ENCODE data around the gene ALKBH8.

Gene ALKBH8

DNA sequence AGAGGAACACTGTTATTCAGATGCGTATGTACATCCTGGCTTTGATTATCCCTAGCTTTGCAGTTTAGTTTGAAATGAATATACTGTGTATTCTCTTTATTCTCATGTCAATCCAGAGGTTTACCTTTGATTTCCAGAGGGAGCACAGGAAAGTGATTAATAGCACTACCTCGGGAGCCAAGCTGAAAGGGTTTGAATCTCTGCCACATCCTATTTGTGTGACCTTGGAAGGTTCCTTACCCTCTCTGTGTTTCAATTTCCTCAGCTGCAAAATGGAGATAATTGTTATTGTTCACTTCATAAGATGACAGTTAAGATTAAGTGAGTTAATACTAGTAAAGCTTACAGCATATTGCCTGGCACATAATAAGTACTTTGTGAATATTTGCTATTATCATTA, 43.3 kb upstream of the ALKBH8 start:
- no peak overlapping the region for H3K9ac ChIP-seq (ENCODE audit: low read length)
- no peak overlapping the region for H3K27ac ChIP-seq (ENCODE audit: low read length)
- no peaks in the 10 kb centered on the region for H3K9me3 ChIP-seq (ENCODE audit: insufficient read depth, low read length)
- H4K20me1 ChIP-seq (ENCODE audit: insufficient read depth, low read length): no peaks in the 10 kb centered on the region
- H3K27me3 ChIP-seq (ENCODE audit: low read depth, low read length): no peaks in the 10 kb centered on the region
- H2AFZ ChIP-seq (ENCODE audit: low read depth, low read length): no peak overlapping the region
- H3K4me3 ChIP-seq (ENCODE audit: low read length): no peak overlapping the region
- H3K4me1 ChIP-seq (ENCODE audit: low read length): no peaks in the 10 kb centered on the region
- no peaks in the 10 kb centered on the region for H3K36me3 ChIP-seq (replicated peaks; ENCODE audit: low read depth, low read length)
- no peaks in the 10 kb centered on the region for H3K79me2 ChIP-seq (ENCODE audit: low read length)
- TF ChIP-seq CTCF (IDR thresholded peaks at IDR 0.05; ENCODE audit: low read depth, low read length) (no peak), EZH2phosphoT487 (IDR thresholded peaks at IDR 0.05; ENCODE audit: low read depth) (no peak)
- no peak overlapping the region for H3K4me2 ChIP-seq (ENCODE audit: low read length)

DNA sequence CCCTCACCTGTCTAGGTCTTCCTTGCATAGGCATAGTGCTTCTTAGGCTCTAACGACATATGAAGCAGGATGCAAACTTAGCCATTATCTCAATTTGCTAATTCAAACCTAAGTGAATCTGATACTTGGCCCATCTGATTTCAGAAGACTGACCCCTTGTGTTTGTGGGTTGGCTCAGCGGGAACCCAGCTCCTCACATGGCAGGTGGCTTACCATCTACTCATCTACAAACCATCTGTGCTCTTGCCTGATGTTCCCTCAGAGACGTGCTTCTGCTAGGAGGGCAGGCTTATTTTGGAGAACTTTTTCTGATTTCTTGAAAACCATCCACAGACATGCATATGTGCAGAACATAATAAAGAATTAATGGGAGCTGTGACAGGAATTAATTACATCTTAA, 40.6 kb upstream of the ALKBH8 start:
- Histone ChIP-seq H3K9ac (ENCODE audit: low read length) (no peak overlapping the region), H4K20me1 (ENCODE audit: insufficient read depth, low read length) (no peaks in the 10 kb centered on the region), H3K79me2 (ENCODE audit: low read length) (no peaks in the 10 kb centered on the region), H3K4me3 (ENCODE audit: low read length) (no peak overlapping the region), H3K27ac (ENCODE audit: low read length) (no peak overlapping the region), H3K4me1 (ENCODE audit: low read length) (no peaks in the 10 kb centered on the region), H3K36me3 (replicated peaks; ENCODE audit: low read depth, low read length) (no peaks in the 10 kb centered on the region), H3K9me3 (ENCODE audit: insufficient read depth, low read length) (no peaks in the 10 kb centered on the region), H3K4me2 (ENCODE audit: low read length) (no peak overlapping the region), H2AFZ (ENCODE audit: low read depth, low read length) (no peak overlapping the region), H3K27me3 (ENCODE audit: low read depth, low read length) (no peaks in the 10 kb centered on the region)
- no peak for TF ChIP-seq EZH2phosphoT487 (IDR thresholded peaks at IDR 0.05; ENCODE audit: low read depth)
- TF ChIP-seq CTCF (IDR thresholded peaks at IDR 0.05; ENCODE audit: low read depth, low read length): peak; percentile 16

DNA sequence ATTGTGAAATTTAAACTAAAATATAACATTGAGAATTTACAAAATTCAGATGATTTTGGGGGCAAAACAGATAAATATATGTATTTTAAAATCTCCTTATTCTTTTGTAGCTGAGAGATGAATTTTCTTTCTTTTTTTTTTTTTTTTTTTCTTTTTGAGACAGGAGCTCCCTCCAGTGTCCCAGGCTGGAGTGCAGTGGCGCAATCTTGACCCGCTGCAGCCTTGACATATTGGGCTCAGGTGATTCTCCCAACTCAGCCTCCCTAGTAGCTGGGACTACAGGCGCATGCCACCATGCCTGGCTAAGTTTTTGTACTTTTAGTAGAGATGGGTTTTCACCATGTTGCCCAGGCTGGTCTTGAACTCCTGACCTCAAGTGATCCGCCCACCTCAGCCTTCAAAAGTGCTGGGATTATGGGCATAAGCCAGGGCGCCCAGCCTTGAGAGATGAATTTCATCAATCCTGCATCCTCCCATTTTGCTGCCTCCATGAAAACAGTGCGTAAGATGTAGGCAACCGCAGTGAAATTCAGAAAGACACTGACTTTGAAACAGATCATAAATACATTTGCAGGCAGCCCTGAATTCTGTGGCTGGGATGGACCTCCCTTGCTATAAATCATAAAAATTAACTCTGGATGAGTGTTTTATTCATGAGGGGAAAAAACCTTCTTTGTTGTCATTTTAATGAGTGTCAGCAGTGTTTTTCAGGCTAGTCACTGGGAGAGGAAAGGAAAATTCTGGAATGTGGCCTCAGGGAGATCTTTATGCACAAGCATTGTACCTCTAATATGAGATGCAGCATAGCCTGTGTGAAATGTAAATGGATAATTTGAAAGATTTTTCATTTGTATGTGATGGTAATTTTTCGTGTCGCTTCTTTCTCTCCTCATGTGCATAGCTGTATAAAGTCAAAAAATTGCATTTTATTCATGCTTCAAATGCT, 39.8 kb upstream of the ALKBH8 start:
- no peaks in the 10 kb centered on the region for H4K20me1 ChIP-seq (ENCODE audit: insufficient read depth, low read length)

More for the DNA sequence above, 39.8 kb upstream of the ALKBH8 start:
- Histone ChIP-seq H3K27me3 (ENCODE audit: low read depth, low read length) (no peaks in the 10 kb centered on the region), H3K27ac (ENCODE audit: low read length) (no peak overlapping the region), H3K36me3 (replicated peaks; ENCODE audit: low read depth, low read length) (no peaks in the 10 kb centered on the region), H3K9ac (ENCODE audit: low read length) (no peak overlapping the region), H3K4me1 (ENCODE audit: low read length) (no peaks in the 10 kb centered on the region), H2AFZ (ENCODE audit: low read depth, low read length) (no peak overlapping the region), H3K4me3 (ENCODE audit: low read length) (no peak overlapping the region), H3K79me2 (ENCODE audit: low read length) (no peaks in the 10 kb centered on the region), H3K9me3 (ENCODE audit: insufficient read depth, low read length) (no peaks in the 10 kb centered on the region), H3K4me2 (ENCODE audit: low read length) (no peak overlapping the region)
- TF ChIP-seq CTCF (IDR thresholded peaks at IDR 0.05; ENCODE audit: low read depth, low read length): no peak
- TF ChIP-seq EZH2phosphoT487 (IDR thresholded peaks at IDR 0.05; ENCODE audit: low read depth): no peak

Data from OCI-LY3 (cell line).